ENCODE data around the gene B3GNT9. TPM values are rescaled to one million over a fixed set of nuclear protein-coding genes. Genes with fewer than 3 reads are reported as not detected.

Gene B3GNT9
- total RNA-seq, 1 experiment from 2014 or later, result 2.3 TPM

DNA sequence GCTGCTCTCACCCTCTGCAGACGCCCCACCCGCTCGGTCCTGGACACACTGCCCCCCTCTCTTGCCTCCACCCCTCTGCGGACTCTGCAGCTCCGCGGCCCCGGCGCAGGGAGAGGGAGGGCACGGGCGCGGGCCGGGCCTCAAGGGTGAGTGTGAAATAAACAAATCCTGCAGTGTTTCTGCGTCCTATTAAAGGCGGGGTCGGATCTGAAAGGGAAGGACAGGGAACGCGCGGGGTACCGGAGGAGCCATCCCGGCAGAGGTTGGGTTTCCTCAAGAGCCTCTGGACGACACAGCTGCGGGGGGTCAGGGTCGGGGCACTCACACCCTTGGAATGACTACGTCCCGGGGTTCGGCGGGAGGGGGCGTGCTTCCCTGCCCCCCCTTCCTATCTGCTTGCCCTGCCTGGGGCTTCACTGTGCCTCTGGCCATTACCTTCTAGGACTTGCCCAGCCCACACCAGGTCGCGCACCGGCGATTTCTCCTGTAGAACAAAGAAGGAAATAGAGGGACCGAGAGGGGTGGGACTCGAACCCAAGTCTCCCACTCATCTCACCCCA lies 13.3 kb upstream of the B3GNT9 start:
- TF ChIP-seq, protein P1, sequence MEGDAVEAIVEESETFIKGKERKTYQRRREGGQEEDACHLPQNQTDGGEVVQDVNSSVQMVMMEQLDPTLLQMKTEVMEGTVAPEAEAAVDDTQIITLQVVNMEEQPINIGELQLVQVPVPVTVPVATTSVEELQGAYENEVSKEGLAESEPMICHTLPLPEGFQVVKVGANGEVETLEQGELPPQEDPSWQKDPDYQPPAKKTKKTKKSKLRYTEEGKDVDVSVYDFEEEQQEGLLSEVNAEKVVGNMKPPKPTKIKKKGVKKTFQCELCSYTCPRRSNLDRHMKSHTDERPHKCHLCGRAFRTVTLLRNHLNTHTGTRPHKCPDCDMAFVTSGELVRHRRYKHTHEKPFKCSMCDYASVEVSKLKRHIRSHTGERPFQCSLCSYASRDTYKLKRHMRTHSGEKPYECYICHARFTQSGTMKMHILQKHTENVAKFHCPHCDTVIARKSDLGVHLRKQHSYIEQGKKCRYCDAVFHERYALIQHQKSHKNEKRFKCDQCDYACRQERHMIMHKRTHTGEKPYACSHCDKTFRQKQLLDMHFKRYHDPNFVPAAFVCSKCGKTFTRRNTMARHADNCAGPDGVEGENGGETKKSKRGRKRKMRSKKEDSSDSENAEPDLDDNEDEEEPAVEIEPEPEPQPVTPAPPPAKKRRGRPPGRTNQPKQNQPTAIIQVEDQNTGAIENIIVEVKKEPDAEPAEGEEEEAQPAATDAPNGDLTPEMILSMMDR (conservative IDR thresholded peaks at IDR 0.05; ENCODE audit: low read depth, low read length), result no peak
- TF ChIP-seq EZH2 (IDR thresholded peaks at IDR 0.05; ENCODE audit: low read length, unreplicated experiment), result no peak
- Histone ChIP-seq H3K27ac (ENCODE audit: low read length) (no peak overlapping the region), H3K79me2 (ENCODE audit: low read length) (no peaks in the 10 kb centered on the region), H3K9me2 (replicated peaks; ENCODE audit: low read length) (no peaks in the 10 kb centered on the region), H3K4me2 (ENCODE audit: low read length) (no peak overlapping the region), H3K36me3 (ENCODE audit: low read depth, low read length) (no peaks in the 10 kb centered on the region), H3K4me3 (ENCODE audit: low read length) (no peak overlapping the region), H4K20me1 (ENCODE audit: low read length) (no peaks in the 10 kb centered on the region), H2AFZ (ENCODE audit: low read length) (no peak overlapping the region), H3K4me1 (ENCODE audit: insufficient read depth, low read length) (peaks cover 9% of the 10 kb centered on the region), H3K9me3 (ENCODE audit: low read length) (no peaks in the 10 kb centered on the region), H3F3A (ENCODE audit: low read length, unreplicated experiment) (no peaks in the 10 kb centered on the region), H3K9ac (ENCODE audit: low read length) (no peak overlapping the region), H3K27me3 (ENCODE audit: low read length) (no peaks in the 10 kb centered on the region)
- ATAC-seq (no peak), DNase-seq (no peak)
- ChIA-PET CTCF (no interaction called here), POLR2A (ENCODE audit: unreplicated experiment) (no interaction called here)
- intact Hi-C loops (cut with micrococcal nuclease), result loop anchor here (5.0 kb wide), 1 partner anchor 147 kb away; no protein-coding TSS in a partner anchor
- no TSS peak for BruUV-seq (replicated peaks)

DNA sequence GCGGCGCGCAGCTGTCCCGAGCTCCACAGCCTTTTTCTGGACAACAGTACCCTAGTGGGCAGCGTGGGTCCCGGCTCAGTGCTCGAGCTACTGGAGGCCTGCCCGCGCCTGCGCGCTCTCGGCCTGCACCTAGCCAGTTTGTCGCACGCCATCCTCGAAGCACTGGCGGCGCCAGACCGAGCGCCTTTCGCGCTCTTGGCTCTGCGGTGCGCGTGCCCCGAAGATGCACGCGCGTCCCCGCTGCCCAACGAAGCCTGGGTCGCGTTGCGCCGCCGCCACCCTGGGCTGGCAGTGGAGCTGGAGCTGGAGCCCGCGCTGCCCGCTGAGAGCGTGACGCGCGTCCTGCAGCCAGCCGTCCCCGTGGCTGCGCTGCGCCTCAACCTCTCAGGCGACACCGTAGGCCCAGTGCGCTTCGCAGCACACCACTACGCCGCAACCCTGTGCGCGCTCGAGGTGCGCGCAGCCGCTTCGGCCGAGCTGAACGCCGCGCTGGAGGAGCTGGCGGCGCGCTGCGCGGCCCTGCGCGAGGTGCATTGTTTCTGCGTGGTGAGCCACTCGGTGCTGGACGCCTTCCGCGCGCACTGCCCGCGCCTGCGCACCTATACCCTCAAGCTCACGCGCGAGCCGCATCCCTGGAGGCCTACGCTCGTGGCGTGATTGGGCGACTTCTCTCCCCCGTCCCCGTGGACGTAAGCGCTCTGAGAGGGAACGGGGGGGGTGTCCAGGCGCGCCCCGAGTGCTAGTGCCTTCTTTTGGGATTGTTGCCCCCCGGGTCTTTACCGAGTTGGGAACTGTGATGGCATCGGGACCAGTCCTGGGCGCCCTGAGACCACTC lies 12.6 kb upstream of the B3GNT9 start:
- ChIA-PET CTCF (no interaction called here), POLR2A (ENCODE audit: unreplicated experiment) (no interaction called here)
- Histone ChIP-seq H4K20me1 (ENCODE audit: low read length) (no peaks in the 10 kb centered on the region), H3K9ac (ENCODE audit: low read length) (no peak overlapping the region), H3K27ac (ENCODE audit: low read length) (no peak overlapping the region), H3K4me2 (ENCODE audit: low read length) (no peak overlapping the region), H3K4me3 (ENCODE audit: low read length) (no peak overlapping the region), H2AFZ (ENCODE audit: low read length) (no peak overlapping the region), H3K79me2 (ENCODE audit: low read length) (no peaks in the 10 kb centered on the region), H3F3A (ENCODE audit: low read length, unreplicated experiment) (no peaks in the 10 kb centered on the region), H3K9me3 (ENCODE audit: low read length) (no peaks in the 10 kb centered on the region), H3K4me1 (ENCODE audit: insufficient read depth, low read length) (peaks cover 16% of the 10 kb centered on the region), H3K36me3 (ENCODE audit: low read depth, low read length) (no peaks in the 10 kb centered on the region), H3K27me3 (ENCODE audit: low read length) (no peaks in the 10 kb centered on the region), H3K9me2 (replicated peaks; ENCODE audit: low read length) (no peaks in the 10 kb centered on the region)
- TF ChIP-seq, protein P1 (conservative IDR thresholded peaks at IDR 0.05; ENCODE audit: low read depth, low read length), result no peak
- TF ChIP-seq EZH2 (IDR thresholded peaks at IDR 0.05; ENCODE audit: low read length, unreplicated experiment) (no peak), EZH2phosphoT487 (IDR thresholded peaks at IDR 0.05; ENCODE audit: borderline replicate concordance, low read length) (no peak)
- no peak for DNase-seq
- intact Hi-C loops (cut with micrococcal nuclease), result loop anchor here (5.0 kb wide), 1 partner anchor 146 kb away; no protein-coding TSS in a partner anchor
- no TSS peak for BruUV-seq (replicated peaks)
- ATAC-seq, result no peak
